Activated CD8-positive, alpha-beta memory T cell treated with anti-CD3 and anti-CD28 coated beads, Interleukin-2, amount 50 U/mL, for 24 hours (primary cell): ENCODE data around the gene CAPN5.
A peak's percentile ranks its signal among the peaks of the same experiment; 100 is the strongest.

ENCODE experiments used
- DNase-seq: peaks from one replicate; pipeline ENCODE4 v3.0.0-alpha.2; 2020; ENCODE audit errors: extremely low read depth

Gene CAPN5

DNA sequence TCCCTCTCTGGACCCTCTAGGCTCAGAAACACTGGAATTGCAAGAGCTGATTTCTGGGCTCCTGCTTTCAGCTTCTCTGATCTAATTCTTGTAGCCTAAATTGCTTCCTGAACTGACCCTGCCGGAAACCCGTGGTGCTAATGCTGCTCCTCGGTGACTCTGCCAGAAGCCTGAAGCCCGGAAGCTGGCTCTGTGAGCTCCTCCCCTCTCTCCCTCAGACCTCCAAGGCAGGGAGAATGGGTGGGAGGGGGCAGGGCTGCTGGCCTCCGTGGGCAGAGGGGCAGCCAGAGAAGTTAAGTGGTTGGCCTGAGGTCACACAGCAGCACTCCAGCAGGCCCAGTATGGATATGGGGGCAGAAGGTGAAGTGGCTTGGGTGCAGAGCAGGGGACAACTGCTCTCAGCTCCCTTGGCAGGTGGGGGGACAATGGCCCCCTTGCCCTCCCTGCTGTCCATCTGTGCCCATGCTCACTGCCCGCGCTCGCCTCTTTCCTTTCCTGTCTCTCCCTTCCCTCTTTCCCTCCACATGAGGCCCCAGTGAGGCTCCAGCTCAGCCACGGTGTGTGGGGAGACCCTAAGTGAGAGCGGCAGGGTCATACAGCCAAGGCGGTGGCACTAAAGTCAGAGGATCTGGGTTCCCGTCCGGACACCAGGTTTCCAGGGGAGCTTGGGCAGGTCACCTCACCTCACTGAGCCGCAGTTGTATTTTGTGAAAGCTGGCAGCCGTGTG lies 16.2 kb downstream of the CAPN5 start:
- DNase-seq = no peak

DNA sequence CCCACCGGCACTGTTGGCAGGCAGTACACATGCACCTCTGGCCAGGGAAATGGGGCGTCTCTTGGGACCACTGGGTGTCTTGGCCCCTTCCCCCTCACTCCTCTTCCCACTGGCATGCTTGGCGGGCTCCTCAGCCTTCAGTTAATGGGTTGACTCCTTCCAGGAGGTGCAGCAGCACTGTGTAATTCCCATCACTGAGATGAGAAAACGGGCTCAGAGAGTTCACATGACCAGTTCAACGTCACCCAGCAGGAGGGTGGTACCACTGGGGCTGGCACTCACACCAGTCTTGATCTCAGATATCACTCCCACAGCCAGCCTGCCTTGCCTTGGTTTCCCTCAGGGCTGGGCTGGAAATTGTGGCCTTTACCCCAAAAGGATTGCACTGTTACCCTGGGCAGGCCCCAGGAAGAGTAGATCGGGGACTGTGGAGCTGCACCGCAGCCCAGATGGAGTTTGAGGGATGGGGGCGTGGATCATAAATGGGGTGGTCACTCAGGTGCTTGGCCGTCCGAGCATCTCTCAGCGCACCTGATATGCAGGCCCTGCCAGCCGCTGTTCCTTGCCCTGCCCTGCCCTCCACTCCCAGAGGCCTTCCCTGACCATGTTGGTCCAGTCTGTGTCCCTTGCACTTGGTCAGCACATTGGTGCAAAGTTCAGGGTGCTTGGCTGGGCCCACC lies 16.9 kb downstream of the CAPN5 start:
- no peak for DNase-seq

DNA sequence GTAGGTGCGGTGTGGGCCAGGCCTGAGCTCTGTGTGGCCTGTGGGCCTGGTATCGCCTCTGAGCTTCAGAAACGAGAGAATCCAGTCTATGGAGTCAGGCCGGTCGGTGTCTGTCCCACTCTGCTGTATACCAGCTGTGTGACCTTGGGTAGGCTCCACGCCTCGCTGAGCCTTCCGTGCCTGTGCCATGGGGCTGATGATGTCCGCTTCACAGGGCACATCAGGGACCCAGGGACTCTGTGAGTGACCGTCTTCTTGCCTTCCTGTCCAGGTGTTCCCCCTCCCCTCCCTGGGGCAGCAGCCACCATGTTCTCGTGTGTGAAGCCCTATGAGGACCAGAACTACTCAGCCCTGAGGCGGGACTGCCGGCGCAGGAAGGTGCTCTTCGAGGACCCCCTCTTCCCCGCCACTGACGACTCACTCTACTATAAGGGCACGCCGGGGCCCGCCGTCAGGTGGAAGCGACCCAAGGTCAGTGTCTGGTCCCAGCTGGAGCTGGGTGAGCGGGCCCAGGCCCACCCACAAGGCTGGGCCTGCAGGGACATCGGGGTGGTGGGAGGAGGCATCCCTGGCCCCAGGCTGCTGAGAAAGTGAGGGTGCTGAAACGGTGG lies 17.9 kb downstream of the CAPN5 start:
- DNase-seq = no peak

DNA sequence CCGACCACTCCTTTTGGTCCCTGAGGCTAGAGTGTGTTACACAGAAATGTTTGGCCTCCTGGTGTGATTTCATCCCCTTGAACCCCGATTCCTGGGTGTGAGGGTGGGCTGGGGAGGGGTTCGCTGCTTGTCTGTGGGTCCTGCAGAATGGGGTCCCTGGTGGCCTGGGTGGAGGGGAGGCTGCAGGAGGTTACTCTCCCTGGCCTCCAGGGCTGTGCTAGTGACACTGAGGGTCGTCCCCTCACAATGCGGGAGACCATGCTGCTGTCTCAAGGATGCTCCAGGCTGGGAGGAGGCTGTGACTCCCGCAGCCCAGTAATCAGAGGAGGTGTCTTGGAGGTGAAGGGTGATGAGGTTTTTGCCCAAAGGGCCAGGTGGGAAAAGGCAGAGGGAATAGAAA lies 18.9 kb downstream of the CAPN5 start:
- DNase-seq = no peak

DNA sequence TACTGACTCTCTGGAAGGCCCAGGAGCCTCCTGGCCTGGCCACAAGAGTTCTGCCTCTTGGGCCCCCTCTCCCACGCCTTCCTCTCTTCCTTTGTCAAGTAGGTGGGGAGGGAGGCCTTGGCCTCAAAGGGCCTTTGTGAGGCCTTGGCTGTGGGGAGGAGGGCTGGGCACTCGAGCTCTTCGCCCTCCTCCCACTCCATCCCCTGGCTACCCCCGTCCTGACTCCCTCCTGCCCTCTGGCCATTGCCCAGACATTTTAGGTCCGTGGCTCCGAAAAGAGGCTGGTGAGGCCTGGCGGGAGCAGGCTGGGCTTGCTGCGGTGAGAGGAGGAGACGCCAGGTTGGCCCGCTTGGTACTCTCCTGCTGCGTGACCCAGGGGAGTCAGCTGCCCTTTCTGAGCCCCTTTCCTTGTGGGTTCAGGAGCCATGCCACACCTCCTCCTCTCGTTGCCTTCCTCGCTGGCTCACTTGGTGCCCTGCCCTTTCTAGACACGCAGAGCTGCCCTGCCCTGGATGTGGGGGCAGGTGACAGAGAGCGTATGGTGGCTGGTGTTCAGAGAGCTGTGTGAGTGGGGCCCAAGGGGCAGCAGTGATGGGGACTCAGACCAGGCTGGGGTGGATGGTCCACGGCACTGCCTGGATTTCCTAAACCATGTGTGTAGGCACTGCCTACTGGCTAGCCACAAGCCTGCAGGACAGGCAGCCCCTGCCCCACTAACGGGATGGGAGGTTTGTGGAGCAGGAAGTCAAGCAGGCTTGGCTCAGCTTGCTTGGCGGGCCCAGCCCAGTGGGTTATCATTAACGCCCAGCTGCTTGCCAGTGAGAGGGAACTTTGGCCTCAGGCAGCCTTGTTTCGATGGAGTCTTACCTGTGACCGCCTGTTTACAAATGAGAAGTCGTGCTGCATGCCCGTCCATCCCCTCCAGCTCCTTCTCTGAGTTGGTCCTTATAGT lies 20.0 kb downstream of the CAPN5 start:
- DNase-seq = no peak

DNA sequence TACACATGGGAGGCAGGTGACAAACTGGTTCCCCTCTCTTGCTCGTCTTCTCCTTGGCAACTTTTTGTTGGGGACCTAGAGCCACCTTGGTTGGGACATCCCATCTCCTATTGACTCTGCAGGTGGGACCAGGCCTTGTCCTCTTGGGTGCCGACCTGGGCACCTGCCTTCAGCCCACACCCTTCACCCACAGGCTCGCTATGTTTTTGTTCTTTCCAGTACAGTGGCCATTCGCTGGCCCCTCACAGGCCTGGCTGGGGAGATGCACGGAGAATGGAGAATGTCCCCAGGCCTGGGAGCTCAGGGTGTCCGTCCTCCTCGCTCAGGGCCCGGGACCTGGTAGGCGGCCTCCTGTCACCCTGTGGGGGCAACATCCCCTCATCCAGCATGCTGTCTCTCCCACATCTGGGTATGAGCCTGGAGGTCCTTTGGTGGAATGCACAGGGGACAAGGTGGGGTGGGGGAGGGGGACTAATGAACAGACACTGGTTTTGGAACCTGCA lies 21.0 kb downstream of the CAPN5 start:
- DNase-seq = no peak

DNA sequence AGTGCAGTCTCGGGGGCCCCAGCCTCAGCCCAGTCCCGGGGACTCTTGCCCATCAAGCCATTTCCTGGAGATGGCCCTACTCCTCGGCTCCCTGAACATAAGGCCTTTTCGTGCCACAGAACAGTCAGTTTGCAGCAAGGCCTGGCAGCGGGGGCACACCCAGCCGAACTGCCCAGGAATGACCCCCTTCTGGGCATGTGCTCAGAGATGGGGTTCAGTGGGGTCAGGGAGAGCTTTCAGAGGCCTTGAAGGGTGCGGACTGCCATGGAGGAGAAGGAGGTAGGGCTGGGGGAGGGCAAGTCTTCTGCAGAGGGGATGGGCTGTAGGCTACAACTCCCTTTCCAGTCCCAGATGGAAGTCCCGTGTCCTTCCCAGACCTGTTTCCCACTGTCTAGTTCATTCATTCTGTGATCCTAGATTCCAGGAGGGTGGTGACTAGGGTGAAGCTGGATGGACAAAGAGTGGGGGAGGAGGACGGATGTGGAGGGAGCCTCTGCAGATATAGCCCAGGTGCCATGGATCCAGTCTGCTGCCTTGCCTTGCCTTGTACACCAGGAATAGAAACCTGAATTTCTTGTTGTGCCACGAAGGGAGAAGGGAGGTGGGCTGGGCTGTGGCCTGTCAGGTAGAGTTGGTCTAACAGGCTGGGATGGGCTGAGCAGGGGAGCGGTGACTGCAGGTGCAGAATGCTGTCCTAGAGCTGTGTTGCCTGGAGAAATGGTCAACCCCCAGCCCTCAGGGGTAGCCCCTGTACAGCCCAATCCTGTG lies 21.6 kb downstream of the CAPN5 start:
- no peak for DNase-seq

DNA sequence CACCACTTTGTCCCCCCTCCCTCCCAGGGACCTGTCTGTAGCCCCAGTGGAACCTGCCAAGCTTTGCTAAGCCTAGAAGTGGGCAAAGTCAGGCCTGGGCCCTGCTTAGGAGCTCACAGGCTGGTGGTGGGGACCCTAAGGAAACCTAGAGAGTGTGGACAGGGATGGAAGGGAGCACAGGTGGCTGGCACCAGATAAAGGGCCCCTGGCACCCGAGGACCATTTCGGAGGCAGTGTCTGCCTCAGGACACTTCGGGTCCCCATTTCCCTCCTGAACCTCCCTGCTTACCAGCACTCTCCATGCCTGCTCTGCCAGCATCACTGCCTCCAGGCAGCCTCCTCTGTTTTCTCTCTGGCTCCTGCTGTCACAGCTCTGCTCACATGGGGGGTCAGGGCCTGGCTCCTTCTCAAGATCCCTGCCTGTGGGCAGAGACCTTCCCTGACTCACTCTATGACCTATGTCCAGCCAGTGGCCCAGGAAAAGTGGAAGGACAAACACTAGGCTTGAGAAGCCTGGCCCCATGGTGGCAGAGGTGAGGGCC lies 22.3 kb downstream of the CAPN5 start:
- DNase-seq = no peak

DNA sequence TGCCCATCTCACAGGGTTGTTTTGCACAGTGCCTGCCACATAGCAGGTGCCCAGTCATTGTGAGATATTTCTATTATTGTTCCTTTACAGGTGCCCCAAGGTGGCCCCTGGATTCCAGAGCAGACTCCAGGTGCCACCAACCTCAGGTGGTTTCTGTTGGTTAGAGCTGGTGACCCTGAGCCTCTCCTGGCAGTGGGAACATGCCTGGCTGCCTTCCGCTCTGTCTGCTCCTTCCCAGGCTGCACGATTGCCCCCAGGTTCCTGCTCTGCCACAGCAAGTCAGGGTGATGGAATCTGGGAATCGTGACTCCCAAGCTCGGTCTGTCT lies 23.2 kb downstream of the CAPN5 start:
- no peak for DNase-seq

DNA sequence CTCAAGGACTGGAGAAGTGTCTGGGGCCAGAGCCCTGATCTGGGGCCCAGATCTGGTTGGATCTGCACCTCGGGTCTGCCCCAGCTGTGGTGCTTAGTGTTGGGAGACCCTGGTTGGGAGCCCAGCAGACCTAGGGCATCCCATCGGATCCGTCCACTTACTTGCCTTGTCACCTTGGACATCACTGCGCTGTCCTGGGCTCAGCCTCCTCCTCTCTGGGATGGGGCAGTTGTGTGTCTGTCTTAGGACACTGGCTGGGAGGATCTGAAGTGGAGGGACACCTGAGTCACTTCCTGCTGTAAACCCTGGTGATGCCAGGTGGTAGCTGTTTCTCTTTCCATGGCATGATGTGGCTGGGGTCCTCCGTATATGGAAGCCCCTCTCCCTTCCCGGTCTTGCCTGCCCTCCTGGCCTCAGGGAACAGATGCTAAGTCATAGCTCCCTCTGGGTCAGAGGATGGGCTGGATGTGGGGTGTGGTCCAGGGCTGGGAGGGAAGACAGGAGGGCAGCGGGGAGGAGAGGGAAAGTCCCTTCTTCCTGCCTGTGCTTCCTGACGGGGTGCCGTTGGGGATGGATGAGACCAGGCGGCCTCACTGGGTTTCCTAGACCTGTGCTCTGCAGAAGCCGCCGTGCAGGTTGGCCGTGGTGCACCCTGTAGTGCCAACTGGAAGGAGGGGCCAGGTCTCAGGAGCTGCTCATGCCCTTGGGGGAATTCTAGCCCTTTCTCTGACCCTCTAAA lies 23.8 kb downstream of the CAPN5 start:
- no peak for DNase-seq

DNA sequence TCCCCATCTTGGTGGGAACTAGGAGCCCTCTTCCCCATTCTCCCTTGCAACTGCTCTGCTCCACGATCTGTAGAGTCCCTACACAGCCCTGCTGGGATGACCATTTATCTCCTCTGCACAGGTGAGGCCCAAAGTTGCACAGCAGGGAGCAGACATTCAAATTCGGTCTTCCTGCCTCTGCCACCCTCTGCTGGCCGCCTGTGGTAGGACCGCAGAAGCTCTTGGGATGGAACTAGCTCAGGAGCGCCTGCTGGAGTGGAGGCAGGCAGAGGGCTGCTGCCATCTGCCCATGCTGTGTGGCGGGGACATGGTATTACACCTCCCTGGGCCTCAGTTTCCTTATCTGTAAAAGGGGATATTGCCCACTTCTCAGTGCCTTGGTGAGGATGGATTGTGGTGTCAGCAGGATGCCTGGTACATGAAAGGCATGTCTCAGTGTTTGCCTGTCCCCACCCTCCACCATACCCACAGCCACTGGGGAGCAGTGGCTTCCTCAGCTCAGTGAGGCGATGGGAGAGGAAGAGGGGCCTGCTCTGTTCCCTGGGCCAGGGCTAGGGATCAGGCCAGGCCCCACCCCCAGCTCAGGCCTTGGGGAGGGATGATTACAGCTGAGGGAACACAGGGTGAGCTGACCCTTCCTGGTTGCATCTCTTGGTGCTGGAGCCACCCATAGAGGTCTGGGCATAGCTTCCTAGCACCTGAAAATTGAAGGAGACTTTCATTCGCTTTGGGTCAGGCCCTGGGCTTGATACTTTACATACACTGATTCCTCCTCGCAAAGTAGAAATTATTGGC lies 24.6 kb downstream of the CAPN5 start:
- DNase-seq = peak; percentile 41

DNA sequence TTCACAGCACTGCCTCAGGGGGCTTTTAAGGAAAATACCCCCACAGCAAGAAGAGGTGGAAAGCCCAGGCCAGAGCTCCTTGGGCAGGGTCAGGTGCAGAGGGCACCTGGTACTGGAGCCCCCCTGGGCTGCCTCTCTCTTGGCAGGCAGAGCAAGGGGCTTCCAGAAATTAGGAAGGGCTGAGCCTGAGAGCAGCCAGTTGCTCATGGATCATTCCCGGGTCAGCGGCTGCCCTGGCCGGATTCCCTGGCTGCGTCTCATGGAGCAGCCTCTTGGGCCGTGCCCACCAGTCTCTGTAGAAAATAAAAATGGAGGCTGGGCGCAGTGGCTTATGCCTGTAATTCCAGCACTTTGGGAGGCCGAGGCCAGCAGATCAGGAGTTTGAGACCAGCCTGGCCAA lies 25.6 kb downstream of the CAPN5 start:
- no peak for DNase-seq

DNA sequence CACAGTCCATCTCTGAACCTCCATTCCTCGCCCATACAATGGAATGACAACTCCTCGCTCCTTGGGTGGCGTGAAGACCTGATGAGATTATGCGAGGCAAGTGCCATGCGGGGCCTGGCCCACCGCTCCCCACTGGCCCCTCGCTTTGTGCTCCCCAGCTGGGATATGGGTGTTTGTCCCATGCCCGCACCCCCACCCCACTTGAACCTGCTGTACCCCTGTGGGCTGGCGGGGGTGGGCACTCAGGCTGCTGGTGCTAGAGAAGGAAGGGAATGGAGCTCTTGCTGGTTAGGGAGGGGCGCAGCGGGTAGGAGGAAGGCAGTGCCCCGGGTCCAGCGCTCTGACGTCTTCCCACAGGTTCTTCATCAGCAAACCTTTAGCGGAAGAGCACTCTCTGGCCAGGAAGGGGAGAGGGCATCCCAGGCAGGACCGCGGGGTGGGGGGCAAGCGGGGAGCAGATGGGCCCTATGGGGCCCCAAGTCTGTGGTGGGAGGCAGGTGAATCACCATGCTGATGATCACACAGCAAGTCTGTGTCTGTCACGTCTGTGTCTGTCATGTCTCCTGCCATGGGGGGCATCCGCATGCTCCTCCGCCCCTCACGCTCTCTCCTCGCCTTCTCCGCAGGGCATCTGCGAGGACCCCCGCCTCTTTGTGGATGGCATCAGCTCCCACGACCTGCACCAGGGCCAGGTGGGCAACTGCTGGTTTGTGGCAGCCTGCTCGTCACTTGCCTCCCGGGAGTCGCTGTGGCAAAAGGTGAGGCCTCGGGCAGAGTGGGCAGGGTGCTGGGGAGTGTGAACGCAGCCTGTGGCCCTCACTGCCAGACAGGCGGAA lies 26.5 kb downstream of the CAPN5 start:
- DNase-seq = no peak

DNA sequence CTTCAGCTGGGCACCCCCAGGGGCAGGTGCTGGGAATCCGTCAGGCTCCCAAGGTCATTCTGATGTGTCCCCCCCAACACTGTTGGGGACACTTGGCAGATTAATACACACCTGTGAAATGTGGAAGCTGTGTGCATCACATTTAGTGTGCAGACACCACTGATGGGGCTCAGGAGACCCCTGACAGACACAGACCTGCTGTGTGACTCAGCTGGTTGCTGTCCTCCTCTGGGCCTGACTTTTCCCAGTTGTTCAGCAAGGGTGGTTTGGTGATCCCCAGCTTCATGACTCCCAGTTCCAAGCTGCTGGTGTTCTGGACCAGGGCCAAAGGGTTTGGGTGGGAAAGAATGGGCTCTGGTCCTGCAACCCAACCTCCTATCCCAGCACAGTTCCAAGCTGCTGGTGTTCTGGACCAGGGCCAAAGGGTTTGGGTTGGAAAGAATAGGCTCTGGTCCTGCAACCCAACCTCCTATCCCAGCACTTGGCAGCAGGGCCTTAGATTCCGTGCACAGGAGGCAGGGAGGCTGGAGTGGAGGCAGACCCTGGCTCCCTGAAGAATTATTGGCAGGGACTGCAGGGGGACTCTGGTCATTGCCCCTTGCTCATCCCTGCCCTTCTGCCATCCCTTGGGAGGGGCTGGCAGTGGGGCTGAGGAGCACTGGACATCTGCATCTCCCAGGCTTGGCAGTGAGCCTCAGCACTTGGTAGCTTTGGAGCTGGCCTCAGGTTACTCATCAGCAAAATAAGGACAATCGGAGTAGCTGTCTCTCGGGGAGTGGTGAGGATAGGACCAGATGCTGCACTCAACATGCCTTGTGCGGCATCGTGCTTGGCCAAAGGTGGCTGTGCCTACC lies 27.4 kb downstream of the CAPN5 start:
- no peak for DNase-seq

DNA sequence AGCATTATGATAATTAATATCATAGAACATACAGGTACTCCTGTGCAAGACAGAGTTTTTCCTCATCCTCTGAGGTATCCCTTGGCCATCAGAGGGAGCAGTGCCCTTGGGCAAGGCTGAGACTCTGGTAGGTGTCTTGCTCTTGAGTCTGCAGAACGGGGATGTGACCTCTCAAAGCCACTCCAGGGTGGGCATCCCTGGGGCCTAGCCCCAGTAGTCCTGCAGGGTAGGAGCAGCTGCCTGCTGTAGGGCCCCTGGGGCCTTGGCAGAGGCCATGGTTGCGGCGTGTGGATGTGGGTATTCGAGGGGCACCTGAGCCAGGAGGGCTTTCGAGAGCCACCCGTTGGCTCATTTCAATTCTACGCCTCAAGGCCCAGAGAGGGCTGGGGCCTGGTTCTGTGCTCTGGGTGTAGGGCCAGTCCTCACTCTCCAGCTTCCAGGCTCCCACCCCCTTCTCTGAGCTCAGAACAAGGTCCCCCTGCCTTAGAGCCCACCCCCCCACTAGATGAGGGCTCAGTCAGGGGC lies 28.1 kb downstream of the CAPN5 start:
- DNase-seq = no peak

DNA sequence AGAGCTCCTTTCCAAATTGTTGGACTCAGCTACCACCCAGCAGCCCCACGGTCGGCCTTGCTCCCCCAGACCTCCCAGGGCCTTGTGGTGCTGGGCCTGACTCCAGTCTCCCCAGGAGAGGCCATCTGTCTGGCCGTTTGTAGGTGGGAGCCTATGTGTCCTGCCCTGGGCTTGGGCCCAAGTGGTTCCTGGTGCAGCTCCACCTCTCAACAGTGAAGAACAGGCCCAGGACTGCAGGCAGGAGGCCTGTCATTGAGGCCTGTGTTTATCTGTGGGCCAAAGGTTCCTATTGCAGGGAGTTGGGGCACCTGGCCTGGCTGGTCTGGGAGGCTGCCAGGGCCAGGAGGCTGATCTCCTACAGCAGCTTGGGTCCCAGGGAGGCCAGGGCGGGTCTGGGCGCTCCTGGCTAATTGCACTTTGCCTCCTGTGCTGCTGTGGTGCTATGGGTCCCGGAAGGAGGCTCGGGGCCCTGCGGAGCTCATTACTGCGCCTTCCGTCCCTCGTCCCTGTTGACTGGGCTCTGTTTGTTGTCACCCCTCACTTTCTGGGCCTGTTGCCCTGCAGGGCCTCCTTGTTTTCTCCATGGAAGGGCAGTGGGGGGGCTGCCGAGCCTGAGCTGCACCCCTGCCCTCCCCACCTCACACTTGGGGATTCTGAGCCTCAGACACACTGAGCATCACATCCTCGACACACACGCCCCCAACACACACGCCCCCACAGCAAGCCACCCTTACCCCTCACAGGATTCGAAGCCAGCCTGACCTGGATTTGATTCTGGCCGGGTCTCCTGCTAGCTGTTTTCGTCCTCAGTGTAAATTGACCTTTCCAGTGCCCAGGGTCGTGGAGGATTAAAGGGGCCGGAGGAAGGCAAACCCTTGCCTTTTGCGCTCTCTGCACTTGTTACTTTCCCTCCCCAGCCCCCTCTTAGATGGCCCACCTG lies 29.1 kb downstream of the CAPN5 start:
- no peak for DNase-seq
